Endothelial cell of hepatic sinusoid (primary cell): ENCODE results near the gene CAMK2N1.
"Not testable (repeated sequence)": the region's sequence is repeated elsewhere in the genome, so short reads cannot be mapped to it uniquely, and the experiment has no call there.

Experiments used
- in situ Hi-C: cut with HindIII; loops from 2 replicates; pipeline ENCODE4 v1.10.0; 2017; ENCODE audit warnings: low sequenced_read_pairs

Gene CAMK2N1

GRCh38 chr1:20496725-20497383 lies 10.8 kb upstream of the CAMK2N1 start:
- in situ Hi-C loops: not testable (repeated sequence)

- in situ Hi-C loops: no loop called here
Measured at GRCh38 chr1:20496241-20496661, 10.2 kb upstream of the CAMK2N1 start.

- in situ Hi-C loops: no loop called here
Measured at GRCh38 chr1:20495661-20496060, 9.7 kb upstream of the CAMK2N1 start.

GRCh38 chr1:20494609-20495311 lies 8.8 kb upstream of the CAMK2N1 start:
- in situ Hi-C loops: no loop called here

- in situ Hi-C loops: no loop called here
Measured at GRCh38 chr1:20493839-20494608, 8.0 kb upstream of the CAMK2N1 start.

GRCh38 chr1:20493309-20493708 lies 7.3 kb upstream of the CAMK2N1 start:
- in situ Hi-C loops: no loop called here

GRCh38 chr1:20492751-20493150 lies 6.7 kb upstream of the CAMK2N1 start:
- in situ Hi-C loops: no loop called here

GRCh38 chr1:20491866-20492265 lies 5.9 kb upstream of the CAMK2N1 start:
- in situ Hi-C loops: no loop called here

- in situ Hi-C loops: no loop called here
Measured at GRCh38 chr1:20491178-20491577, 5.2 kb upstream of the CAMK2N1 start.

GRCh38 chr1:20487236-20487590 lies 1.2 kb upstream of the CAMK2N1 start:
- in situ Hi-C loops: no loop called here

- in situ Hi-C loops: no loop called here
Measured at GRCh38 chr1:20486457-20487235, 636 bp upstream of the CAMK2N1 start.

GRCh38 chr1:20484519-20485462 lies 1.2 kb downstream of the CAMK2N1 start:
- in situ Hi-C loops: no loop called here

GRCh38 chr1:20483833-20484518 lies 2.0 kb downstream of the CAMK2N1 start:
- in situ Hi-C loops: no loop called here

GRCh38 chr1:20483098-20483832 lies 2.7 kb downstream of the CAMK2N1 start:
- in situ Hi-C loops: no loop called here

GRCh38 chr1:20481643-20482498 lies 4.1 kb downstream of the CAMK2N1 start:
- in situ Hi-C loops: no loop called here

GRCh38 chr1:20480951-20481617 lies 4.9 kb downstream of the CAMK2N1 start:
- in situ Hi-C loops: no loop called here

GRCh38 chr1:20480243-20480944 lies 5.6 kb downstream of the CAMK2N1 start:
- in situ Hi-C loops: no loop called here
